GM10266 (cell line): ENCODE data around the gene GOLGA8B.
"Not testable (repeated sequence)": the region's sequence is repeated elsewhere in the genome, so short reads cannot be mapped to it uniquely, and the experiment has no call there.

Experiments used
- DNase-seq: peaks from one replicate; pipeline ENCODE4 v3.0.0; 2012; ENCODE audit errors: extremely low spot score
- TF ChIP-seq, protein P1 (sequence below): IDR thresholded peaks from 2 replicates; pipeline ENCODE4 v1.5.1; 2012; ENCODE audit warnings: mild to moderate bottlenecking, low read depth; ENCODE audit not compliant: control insufficient read depth, insufficient read depth; ENCODE audit errors: missing control alignments

Gene GOLGA8B

DNA sequence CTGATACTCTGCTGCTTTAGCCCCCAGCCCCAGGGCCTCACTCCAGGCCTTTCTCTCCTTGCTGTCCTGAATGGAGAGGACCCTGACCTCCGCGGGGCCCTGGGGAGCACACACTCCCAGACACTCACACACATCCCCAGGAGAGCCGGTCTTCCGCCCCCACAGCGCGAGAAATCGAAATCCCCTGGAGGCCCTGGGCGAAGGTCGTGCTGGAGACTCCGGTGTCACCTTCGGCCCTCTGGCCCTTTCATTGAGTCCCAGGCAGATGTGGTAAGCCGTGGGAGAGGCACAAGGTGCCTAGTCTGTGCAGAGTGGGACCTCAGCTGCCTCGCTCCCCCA lies 848 bp upstream of the GOLGA8B start:
- TF ChIP-seq, protein P1, sequence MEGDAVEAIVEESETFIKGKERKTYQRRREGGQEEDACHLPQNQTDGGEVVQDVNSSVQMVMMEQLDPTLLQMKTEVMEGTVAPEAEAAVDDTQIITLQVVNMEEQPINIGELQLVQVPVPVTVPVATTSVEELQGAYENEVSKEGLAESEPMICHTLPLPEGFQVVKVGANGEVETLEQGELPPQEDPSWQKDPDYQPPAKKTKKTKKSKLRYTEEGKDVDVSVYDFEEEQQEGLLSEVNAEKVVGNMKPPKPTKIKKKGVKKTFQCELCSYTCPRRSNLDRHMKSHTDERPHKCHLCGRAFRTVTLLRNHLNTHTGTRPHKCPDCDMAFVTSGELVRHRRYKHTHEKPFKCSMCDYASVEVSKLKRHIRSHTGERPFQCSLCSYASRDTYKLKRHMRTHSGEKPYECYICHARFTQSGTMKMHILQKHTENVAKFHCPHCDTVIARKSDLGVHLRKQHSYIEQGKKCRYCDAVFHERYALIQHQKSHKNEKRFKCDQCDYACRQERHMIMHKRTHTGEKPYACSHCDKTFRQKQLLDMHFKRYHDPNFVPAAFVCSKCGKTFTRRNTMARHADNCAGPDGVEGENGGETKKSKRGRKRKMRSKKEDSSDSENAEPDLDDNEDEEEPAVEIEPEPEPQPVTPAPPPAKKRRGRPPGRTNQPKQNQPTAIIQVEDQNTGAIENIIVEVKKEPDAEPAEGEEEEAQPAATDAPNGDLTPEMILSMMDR = no peak

DNA sequence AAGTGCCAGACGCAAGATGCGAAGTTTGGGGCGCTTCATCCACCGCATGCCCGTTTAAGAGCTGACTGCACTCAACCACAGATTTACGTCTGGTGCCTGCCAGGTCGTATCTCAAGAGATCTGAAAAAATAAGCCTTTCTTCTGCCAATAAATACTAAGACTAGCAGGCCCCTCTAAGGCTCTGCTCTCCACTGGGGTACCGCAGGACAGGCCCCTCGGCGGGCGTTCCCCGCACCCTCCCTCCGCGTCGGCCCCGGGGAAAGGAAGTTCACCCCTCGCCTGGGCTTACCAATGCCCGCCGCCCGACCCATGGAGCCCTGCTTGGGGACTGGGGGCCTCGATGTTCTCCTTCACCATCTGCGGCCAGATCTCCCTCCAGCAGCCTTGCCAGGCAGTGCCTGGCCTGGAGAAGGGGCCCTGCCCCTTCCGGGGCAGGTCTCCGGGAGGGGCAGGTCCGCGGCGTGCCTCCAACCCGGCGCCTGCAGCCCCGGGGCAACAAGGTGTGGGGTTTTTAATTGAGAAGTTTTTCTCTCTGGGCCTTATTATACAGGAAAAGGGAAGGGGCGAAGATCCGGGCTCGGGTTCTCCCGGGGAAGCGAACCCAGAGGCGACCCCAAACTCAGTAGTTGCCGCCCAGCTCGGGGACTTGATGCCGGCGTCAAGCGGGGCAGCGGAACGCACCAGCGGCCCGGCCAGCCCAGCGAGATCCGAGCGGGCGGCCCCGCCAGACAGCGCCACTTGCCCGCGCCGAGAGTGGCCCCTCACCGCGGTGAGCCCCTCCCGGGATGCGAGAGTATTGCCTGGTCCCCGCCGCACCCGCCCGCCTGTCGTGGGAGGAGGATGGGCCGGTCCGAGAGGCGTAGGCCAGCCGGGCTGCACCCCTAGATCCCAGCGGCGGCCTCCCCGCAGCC lies 735 bp downstream of the GOLGA8B start:
- TF ChIP-seq, protein P1 = no peak
- peak; percentile 65 for DNase-seq

More for the DNA sequence above, 848 bp upstream of the GOLGA8B start:
- DNase-seq = peak; percentile 47

DNA sequence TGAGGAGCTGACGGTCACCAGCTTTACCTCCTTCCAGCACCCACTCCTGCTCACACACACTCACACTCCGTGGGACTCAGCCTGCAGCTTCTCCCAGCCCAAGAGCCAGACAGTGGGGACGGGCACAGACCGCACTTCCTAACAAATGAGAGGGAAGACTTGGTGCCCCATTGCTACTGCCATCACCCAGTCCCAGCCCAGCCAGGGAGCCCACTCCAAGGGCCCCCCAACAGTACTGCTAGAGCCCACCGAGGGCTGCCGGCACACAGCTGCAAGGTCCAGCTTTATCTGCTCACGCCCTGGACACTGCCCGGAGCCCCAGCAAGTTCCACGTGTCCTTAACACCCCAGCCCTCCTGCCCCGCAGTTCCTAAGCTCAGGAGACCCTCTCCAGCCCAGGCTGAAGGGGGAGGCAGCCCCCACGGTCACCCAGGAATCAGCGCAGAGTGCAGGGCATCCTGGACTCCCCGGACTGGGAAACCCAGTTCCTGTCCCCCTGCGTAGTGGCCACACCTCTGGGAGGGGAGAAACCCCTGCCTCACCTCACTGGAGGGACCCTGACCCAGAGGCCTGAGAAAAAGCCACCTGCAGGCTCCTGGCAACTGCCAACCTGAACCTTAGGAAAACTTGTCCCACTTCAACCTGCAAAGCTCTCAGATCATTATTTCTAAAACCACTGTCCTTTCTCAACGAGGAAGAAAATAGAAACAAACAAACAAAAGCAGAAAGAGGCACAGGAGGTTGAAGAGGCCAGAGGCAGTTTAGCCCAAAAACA lies 1.6 kb downstream of the GOLGA8B start:
- DNase-seq = not testable (repeated sequence)

DNA sequence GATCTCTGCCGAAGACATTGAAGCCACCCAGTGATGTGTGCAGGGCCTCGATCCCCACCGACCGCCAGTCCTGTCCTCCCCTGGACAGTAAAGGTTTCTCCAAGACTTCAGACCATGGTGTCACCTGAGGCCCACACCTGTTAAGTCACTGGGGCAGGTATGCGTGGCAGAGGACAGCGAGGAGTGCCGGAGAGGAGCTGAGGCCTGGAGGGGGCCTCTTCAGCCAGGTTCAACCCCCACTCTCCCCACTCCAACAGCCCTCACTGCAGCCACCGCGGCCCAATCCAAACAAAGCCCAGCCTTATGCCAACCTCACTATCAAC lies 2.4 kb downstream of the GOLGA8B start:
- TF ChIP-seq, protein P1 = no peak
- DNase-seq = no peak

DNA sequence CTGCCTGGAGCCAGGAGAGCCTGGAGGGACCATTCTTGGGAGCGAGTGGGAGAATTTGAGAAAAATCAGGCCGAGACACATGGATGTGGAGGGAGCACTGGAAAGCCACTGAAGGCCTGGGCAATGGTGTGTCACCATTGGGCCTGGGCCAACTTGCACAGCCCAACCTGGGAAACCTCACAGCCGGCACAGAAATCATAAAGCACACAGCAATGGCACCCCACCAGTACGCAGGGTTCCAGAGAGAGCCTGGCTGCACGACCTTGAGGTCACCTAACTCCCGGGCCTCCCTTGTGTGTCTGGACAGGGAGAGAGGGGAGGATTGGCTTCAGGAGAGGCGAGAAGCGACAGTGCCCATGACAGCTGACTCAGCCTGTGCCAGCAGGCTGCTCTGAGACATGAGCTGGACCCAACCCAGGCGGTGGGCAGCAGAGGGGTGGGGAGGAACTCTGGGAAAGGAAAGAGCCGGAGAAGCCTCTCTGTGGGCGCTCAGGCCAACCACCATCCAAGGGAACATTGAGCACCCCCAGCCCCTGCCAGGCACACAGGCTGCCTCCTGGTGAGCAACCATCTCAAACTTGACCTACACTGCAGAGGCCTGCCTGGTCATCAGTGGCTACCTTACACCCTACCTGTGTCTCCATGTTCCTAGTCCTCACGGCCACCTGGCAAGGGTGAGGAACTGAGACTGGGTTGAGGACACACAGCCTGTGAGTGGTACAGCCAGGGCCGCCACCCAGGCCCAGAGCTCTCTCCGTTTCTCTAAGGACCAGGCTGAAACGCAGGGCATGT lies 3.0 kb downstream of the GOLGA8B start:
- DNase-seq = not testable (repeated sequence)

DNA sequence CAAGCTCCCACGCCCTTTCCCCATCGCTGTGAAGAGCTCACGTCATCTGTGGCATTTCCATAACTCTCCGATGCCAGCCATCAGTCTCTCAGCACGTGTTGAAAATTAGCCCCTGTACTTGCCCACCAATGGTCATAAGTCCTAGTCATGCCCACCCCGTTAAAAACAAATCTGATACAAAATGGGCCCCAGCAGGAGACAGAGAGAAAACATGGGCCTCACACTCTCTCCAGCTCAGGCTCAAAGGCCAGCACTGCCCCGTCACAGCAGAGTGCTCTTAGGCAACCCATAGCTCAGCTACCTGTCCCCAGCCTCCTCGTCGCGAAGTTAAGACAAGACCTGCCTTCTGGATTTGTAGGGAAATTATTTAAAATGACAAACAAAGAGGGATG lies 5.2 kb downstream of the GOLGA8B start:
- TF ChIP-seq, protein P1 = no peak
- DNase-seq = no peak

DNA sequence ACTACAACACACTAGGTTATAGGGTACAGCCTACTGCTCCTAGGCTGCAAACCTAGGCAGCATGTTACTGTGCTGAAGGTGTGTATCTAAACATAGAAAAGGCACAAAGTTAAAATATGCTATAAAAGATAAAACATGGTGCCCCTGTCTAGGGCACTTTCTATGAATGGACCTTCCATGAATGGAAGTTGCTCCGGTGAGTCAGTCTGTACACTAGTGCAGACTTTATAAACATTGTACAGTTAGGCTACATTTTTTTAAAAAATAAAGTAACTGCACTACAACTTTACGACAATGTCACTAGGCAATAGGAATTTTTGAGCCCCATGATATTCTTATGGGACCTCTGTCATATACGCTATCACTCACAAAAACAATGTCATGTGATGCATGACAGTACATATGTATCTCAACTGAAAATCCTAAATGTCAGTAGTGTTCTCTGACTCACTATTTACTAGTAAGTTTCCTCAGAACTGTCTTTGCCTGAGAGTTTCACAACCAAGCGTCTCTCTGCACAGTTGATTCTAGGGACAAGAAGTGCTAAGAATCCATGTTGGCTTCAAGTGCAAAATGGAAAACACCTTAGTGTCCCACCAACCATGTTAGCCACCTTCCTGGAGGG lies 5.7 kb downstream of the GOLGA8B start:
- DNase-seq = not testable (repeated sequence)

DNA sequence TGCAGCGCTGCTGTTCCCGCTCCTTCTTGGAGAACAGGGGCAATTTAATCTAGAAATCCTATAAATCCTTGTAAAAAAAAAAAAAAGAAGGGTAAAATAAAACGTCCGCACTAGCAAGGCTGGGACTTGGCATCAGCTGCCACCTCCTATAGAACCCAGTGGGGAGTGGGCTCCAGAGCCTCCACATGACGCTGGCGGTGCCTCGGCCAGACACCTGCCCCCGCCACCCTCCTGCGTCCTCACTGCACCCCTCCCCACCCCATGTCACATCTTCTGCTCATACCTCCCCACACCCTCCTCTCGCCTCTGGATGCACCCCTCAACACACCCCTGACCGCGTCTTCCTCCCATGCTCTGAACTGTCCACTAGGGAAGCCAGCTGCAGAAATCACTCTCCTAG lies 8.4 kb downstream of the GOLGA8B start:
- DNase-seq = not testable (repeated sequence)

DNA sequence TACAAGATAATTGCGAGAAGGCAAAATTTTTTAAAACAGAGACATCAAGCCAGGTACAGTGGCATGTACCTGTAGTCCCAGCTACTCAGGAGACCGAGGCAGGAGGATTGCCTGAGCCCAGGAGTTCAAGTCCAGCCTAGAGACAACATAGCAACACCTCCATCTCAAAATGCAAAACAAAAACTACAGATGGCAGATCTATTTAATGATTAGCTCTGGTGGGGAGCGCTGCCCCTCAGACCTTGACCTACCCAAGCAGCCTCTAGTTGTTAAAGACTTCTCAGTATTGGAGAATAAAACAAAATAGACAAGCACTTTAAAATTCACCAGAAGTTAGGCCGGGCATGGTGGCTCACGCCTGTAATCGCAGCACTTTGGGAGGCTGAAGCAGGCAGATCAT lies 10.5 kb downstream of the GOLGA8B start:
- DNase-seq = not testable (repeated sequence)

DNA sequence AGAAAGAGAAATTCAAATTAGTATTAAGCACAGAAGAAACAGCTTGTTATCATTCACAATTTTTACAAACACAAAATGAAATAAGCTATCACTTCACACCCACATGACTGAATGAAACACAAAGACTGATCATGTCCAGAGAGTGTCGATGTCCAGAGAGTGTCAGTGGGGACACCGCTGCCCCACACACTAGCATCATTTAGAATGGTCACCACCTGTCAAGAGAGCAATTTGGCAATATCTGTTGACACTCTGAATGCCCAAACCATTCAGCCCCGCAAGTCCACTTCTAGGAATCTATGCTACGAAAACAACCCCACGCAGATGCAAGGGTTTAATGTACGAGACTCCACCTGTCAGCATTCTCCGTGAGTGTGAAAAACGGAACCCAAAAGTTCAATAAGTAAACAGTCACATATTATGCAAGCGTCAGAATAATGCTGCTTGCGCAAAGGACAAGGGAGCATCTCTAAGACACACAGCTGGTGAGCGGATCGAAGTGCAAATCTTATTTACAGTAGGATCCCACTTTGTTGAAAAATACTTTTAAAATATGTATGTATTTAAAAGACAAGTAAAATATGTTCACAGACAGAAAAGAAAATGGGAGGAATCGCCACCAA lies 11.3 kb downstream of the GOLGA8B start:
- DNase-seq = not testable (repeated sequence)

DNA sequence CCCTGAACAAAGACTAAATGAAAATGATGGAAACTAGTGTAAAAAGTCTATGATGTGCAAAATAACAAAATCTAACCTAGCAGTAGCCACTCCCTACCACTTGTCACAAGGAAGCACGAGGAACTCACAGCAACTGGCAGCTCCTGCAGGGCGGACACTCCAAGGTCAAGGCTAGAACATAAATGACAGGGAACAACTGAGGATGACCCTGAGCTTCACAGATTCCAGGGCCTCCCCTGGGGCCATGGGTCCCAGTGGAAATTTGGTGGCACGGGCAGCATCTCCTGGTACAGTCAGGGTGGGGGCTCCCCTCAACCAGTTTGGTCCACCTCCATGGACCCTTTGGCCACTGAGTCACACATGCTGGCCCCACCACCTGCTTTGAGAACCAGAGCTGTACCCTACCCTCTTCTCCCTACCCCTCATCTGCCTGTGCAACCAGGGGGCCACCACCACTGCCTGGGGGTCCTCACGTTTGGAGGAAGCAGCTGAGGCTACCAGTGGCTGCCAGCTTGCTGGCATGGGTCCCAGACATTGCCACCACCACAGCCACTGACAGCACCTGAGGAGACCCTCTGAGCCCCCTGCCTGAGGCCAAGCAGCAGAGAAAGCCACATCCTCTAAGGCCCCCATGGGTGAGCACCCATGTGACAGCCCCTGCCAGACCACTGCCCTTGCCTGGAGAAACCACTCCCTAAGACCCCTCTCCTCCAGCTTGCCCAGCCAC lies 13.6 kb downstream of the GOLGA8B start:
- DNase-seq = not testable (repeated sequence)

DNA sequence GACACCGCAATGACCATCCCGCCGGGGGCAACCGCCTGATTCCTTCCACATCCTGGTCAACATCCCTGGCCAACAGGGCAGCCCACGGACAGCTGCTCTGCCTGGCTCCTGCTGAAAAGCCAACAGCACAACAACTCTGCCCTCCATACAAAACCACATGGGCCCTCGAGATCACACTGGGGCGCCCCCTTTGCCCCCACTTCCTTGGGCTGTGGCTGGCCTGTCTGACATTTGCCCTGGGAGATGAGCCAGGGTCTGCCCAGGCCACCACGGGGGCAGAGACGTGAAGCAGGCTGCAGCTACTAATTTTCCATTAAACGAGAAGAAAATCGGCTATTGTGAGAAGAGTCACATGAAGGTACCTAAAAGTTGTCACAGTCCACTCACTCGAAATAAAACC lies 16.3 kb downstream of the GOLGA8B start:
- DNase-seq = not testable (repeated sequence)

DNA sequence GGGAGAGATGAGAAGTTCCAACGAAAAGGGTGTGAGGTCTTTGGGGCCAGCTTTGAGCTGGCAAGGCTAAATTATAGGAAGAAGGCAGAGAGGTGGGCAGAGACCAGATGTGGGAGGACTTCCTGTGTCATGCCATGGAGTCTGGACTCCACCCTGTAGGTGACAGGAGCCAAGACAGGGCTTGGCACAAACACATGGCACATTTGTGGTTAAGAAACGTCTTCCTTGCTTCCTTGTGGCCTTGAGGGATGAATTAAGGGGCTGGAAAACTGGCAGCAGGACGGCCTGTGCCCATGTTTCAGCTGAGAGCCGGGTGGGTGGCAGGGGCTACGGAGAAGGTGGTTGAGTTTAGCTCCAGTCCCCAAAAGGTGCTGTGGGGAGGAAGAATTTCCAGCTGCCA lies 18.7 kb downstream of the GOLGA8B start:
- DNase-seq = not testable (repeated sequence)
